ENCODE measurements around the gene BCL11A.

DNA sequence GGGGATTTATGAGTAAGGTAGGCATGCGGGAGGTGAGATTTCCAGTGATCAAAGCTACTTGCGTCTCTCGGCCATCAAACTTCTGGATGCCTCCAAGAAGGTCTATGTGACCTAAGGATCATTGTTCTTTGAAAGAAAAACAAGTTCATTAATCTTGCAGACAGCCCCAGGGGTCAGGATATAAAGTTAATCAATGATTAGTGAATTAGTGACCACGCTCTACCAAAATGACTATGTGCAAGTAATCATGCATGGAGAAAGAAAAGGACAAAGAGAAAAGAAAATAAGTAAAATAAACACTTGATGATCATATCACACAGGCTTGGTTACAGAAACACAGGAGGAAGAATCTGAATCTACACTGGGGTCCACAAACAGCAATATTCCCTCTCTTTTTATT is 42.5 kb upstream of the BCL11A start:
- TF ChIP-seq, protein P1, sequence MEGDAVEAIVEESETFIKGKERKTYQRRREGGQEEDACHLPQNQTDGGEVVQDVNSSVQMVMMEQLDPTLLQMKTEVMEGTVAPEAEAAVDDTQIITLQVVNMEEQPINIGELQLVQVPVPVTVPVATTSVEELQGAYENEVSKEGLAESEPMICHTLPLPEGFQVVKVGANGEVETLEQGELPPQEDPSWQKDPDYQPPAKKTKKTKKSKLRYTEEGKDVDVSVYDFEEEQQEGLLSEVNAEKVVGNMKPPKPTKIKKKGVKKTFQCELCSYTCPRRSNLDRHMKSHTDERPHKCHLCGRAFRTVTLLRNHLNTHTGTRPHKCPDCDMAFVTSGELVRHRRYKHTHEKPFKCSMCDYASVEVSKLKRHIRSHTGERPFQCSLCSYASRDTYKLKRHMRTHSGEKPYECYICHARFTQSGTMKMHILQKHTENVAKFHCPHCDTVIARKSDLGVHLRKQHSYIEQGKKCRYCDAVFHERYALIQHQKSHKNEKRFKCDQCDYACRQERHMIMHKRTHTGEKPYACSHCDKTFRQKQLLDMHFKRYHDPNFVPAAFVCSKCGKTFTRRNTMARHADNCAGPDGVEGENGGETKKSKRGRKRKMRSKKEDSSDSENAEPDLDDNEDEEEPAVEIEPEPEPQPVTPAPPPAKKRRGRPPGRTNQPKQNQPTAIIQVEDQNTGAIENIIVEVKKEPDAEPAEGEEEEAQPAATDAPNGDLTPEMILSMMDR (IDR thresholded peaks at IDR 0.05; ENCODE audit: low read depth, low read length, missing input control) = no peak
- TF ChIP-seq SP1 (IDR thresholded peaks at IDR 0.05) (no peak), REST (IDR thresholded peaks at IDR 0.05) (no peak), RAD21 (IDR thresholded peaks at IDR 0.05) (no peak), TAF1 (conservative IDR thresholded peaks at IDR 0.05) (no peak), ATF3 (IDR thresholded peaks at IDR 0.05) (no peak), JUND (IDR thresholded peaks at IDR 0.05) (no peak), YY1 (IDR thresholded peaks at IDR 0.05) (no peak), NR2F2 (IDR thresholded peaks at IDR 0.05) (no peak), RXRA (IDR thresholded peaks at IDR 0.05) (no peak), EGR1 (IDR thresholded peaks at IDR 0.05; ENCODE audit: low read depth in 2 of 2) (no peak), GABPA (IDR thresholded peaks at IDR 0.05 in 1 of 2, conservative IDR thresholded peaks at IDR 0.05 in 1 of 2) (no peak)
- TF ChIP-seq, protein P2, sequence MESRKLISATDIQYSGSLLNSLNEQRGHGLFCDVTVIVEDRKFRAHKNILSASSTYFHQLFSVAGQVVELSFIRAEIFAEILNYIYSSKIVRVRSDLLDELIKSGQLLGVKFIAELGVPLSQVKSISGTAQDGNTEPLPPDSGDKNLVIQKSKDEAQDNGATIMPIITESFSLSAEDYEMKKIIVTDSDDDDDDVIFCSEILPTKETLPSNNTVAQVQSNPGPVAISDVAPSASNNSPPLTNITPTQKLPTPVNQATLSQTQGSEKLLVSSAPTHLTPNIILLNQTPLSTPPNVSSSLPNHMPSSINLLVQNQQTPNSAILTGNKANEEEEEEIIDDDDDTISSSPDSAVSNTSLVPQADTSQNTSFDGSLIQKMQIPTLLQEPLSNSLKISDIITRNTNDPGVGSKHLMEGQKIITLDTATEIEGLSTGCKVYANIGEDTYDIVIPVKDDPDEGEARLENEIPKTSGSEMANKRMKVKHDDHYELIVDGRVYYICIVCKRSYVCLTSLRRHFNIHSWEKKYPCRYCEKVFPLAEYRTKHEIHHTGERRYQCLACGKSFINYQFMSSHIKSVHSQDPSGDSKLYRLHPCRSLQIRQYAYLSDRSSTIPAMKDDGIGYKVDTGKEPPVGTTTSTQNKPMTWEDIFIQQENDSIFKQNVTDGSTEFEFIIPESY (IDR thresholded peaks at IDR 0.05) = no peak
- TF ChIP-seq, protein P3, sequence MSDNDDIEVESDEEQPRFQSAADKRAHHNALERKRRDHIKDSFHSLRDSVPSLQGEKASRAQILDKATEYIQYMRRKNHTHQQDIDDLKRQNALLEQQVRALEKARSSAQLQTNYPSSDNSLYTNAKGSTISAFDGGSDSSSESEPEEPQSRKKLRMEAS (IDR thresholded peaks at IDR 0.05) = no peak

Measured in liver (tissue), 3 donors.